Loucy (cell line): Measurements from ENCODE around the gene DYNC1H1.

Experiments used
- EZH2phosphoT487 ChIP-seq: fragments of 200-600 bp; IDR thresholded peaks from 2 replicates; pipeline ENCODE4 v1.6.1; 2018; ENCODE audit warnings: antibody characterized with exemption, mild to moderate bottlenecking, moderate library complexity, borderline replicate concordance
- TF ChIP-seq, protein P1 (sequence below): fragments of 200-600 bp; sonication (generic); conservative IDR thresholded peaks from 2 replicates; pipeline ENCODE4 v1.5.1; 2014; ENCODE audit warnings: mild to moderate bottlenecking, antibody characterized with exemption, low read length

DNA sequence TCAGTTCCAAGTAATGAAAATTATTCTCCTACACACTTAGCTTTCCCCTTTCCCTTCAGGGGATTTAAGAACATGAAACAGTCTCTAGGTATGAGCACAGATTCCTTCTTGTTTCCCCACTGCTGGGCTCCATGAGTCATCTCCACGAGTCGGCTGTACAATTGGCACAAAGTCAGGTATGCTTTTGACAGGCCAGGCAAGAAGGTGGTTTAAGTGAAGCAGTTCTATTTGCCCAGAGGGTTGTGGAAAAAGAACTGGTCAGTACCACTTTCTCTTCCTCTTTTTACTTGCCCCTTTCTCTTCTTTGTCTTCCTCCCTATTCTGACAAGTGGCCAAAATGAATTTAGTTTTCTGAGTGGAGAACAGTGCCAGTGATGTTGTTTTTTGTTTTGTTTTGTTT lies 16.3 kb downstream of the DYNC1H1 start:
- TF ChIP-seq, protein P1, sequence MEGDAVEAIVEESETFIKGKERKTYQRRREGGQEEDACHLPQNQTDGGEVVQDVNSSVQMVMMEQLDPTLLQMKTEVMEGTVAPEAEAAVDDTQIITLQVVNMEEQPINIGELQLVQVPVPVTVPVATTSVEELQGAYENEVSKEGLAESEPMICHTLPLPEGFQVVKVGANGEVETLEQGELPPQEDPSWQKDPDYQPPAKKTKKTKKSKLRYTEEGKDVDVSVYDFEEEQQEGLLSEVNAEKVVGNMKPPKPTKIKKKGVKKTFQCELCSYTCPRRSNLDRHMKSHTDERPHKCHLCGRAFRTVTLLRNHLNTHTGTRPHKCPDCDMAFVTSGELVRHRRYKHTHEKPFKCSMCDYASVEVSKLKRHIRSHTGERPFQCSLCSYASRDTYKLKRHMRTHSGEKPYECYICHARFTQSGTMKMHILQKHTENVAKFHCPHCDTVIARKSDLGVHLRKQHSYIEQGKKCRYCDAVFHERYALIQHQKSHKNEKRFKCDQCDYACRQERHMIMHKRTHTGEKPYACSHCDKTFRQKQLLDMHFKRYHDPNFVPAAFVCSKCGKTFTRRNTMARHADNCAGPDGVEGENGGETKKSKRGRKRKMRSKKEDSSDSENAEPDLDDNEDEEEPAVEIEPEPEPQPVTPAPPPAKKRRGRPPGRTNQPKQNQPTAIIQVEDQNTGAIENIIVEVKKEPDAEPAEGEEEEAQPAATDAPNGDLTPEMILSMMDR = no peak
- TF ChIP-seq EZH2phosphoT487 = no peak
